ENCODE data around the gene PNPLA6. TPM values are rescaled to one million over a fixed set of nuclear protein-coding genes. Genes with fewer than 3 reads are reported as not detected.
A peak's percentile ranks its signal among the peaks of the same experiment; 100 is the strongest.

Gene PNPLA6
- total RNA-seq, 4 donors from 2014 or later: 57.8 to 112 (median 78.5) TPM

- no peak for TF ChIP-seq EP300 (IDR thresholded peaks at IDR 0.05)
- no peak for TF ChIP-seq CTCF (IDR thresholded peaks at IDR 0.05)
- no peak for TF ChIP-seq POLR2A (IDR thresholded peaks at IDR 0.05)
- no peak overlapping the region for H3K27ac ChIP-seq
- H3K27me3 ChIP-seq: no peaks in the 10 kb centered on the region
- H3K4me3 ChIP-seq: no peak overlapping the region
- 57% methylated on average over 3 of the region's 3 CpGs for WGBS
- H3K36me3 ChIP-seq: no peaks in the 10 kb centered on the region
- H3K9me3 ChIP-seq: no peaks in the 10 kb centered on the region
- peaks cover 14% of the 10 kb centered on the region for H3K4me1 ChIP-seq
- no peak for DNase-seq (ENCODE audit: low spot score in 2 of 2)
These were observed 25.9 kb upstream of the PNPLA6 start for GRCh38 chr19:7509625-7510024.

GRCh38 chr19:7512400-7512851, 23.1 kb upstream of the PNPLA6 start:
- Histone ChIP-seq H3K4me3 (no peak overlapping the region), H3K36me3 (no peaks in the 10 kb centered on the region), H3K27ac (no peak overlapping the region), H3K27me3 (no peaks in the 10 kb centered on the region), H3K9me3 (no peaks in the 10 kb centered on the region), H3K4me1 (peaks cover 23% of the 10 kb centered on the region)
- 58% methylated on average over 2 of the region's 6 CpGs for WGBS
- DNase-seq (ENCODE audit: low spot score in 2 of 2): no peak
- TF ChIP-seq POLR2AphosphoS5 (IDR thresholded peaks at IDR 0.05) (no peak), POLR2A (IDR thresholded peaks at IDR 0.05) (no peak), EP300 (IDR thresholded peaks at IDR 0.05) (no peak), CTCF (IDR thresholded peaks at IDR 0.05) (no peak)

GRCh38 chr19:7513809-7514642, 21.5 kb upstream of the PNPLA6 start:
- no peak for TF ChIP-seq EP300 (IDR thresholded peaks at IDR 0.05)
- no peak for TF ChIP-seq POLR2AphosphoS5 (IDR thresholded peaks at IDR 0.05)
- TF ChIP-seq POLR2A (IDR thresholded peaks at IDR 0.05): no peak
- no peak for TF ChIP-seq CTCF (IDR thresholded peaks at IDR 0.05)
- H3K27ac ChIP-seq: no peak overlapping the region
- no peaks in the 10 kb centered on the region for H3K9me3 ChIP-seq
- H3K36me3 ChIP-seq: no peaks in the 10 kb centered on the region
- no peak overlapping the region for H3K4me3 ChIP-seq
- no peaks in the 10 kb centered on the region for H3K27me3 ChIP-seq
- no peak for DNase-seq (ENCODE audit: low spot score in 2 of 2)
- peaks cover 26% of the 10 kb centered on the region for H3K4me1 ChIP-seq
- WGBS: 77% methylated on average over 5 of the region's 5 CpGs

GRCh38 chr19:7515110-7515644, 20.3 kb upstream of the PNPLA6 start:
- no peaks in the 10 kb centered on the region for H3K27me3 ChIP-seq
- whole genome bisulfite sequencing: 43% methylated on average over 13 of the region's 13 CpGs
- DNase-seq (ENCODE audit: low spot score in 2 of 2): no peak
- TF ChIP-seq EP300 (IDR thresholded peaks at IDR 0.05) (peak; percentile 56), CTCF (IDR thresholded peaks at IDR 0.05) (no peak)
- peak overlapping the region; percentile 80 for H3K27ac ChIP-seq
- peaks cover 8% of the 10 kb centered on the region for H3K36me3 ChIP-seq
- H3K4me1 ChIP-seq: peaks cover 26% of the 10 kb centered on the region
- H3K9me3 ChIP-seq: no peaks in the 10 kb centered on the region
- H3K4me3 ChIP-seq: peak overlapping the region; percentile 66

GRCh38 chr19:7515645-7516151, 19.8 kb upstream of the PNPLA6 start, which contains the start of gene ZNF358:
ZNF358 (plus strand) TSS chr19:7516103; CDS start chr19:7519243, 3,140 bp downstream.
- Histone ChIP-seq H3K9me3 (no peaks in the 10 kb centered on the region), H3K36me3 (peaks cover 11% of the 10 kb centered on the region), H3K4me3 (peak within 1 kb of the TSS; percentile 66), H3K27ac (peak within 1 kb of the TSS; percentile 80), H3K4me1 (peaks cover 26% of the 10 kb centered on the region), H3K27me3 (no peaks in the 10 kb centered on the region)
- peak in 1 of 2 donors; percentile 76 for DNase-seq (ENCODE audit: low spot score in 2 of 2)
- 1% methylated on average over 11 of the region's 33 CpGs for WGBS
- TF ChIP-seq EP300 (IDR thresholded peaks at IDR 0.05) (no peak), CTCF (IDR thresholded peaks at IDR 0.05) (no peak), POLR2AphosphoS5 (IDR thresholded peaks at IDR 0.05) (no peak), POLR2A (IDR thresholded peaks at IDR 0.05) (no peak)

All from suprapubic skin (tissue), 4 donors.